ENCODE measurements around the gene FLCN. TPM values are rescaled to one million over a fixed set of nuclear protein-coding genes. Genes with fewer than 3 reads are reported as not detected.
"Not testable (repeated sequence)": the region's sequence is repeated elsewhere in the genome, so short reads cannot be mapped to it uniquely, and the experiment has no call there.

The FLCN gene
- total RNA-seq, 1 donor from 2014 or later: 44.4 TPM

GRCh38 chr17:17186551-17187505 is 50.1 kb downstream of the FLCN start:
- intact Hi-C loops (cut with micrococcal nuclease): no loop called here

GRCh38 chr17:17186051-17186450 is 50.9 kb downstream of the FLCN start:
- intact Hi-C loops (cut with micrococcal nuclease): no loop called here

GRCh38 chr17:17184985-17185757 is 51.8 kb downstream of the FLCN start:
- intact Hi-C loops (cut with micrococcal nuclease): not testable (repeated sequence)

- intact Hi-C loops (cut with micrococcal nuclease): no loop called here
These were observed 53.2 kb downstream of the FLCN start for GRCh38 chr17:17183744-17184143.

- intact Hi-C loops (cut with micrococcal nuclease): no loop called here
These were observed 54.3 kb downstream of the FLCN start for GRCh38 chr17:17182598-17183136.

- intact Hi-C loops (cut with micrococcal nuclease): no loop called here
These were observed 55.0 kb downstream of the FLCN start for GRCh38 chr17:17181666-17182597.

- intact Hi-C loops (cut with micrococcal nuclease): no loop called here
These were observed 56.0 kb downstream of the FLCN start for GRCh38 chr17:17180741-17181525.

GRCh38 chr17:17180141-17180603 is 56.8 kb downstream of the FLCN start:
- intact Hi-C loops (cut with micrococcal nuclease): no loop called here

- intact Hi-C loops (cut with micrococcal nuclease): loop anchor here (5.0 to 10.0 kb wide), 2 partner anchors 125 to 962 kb away; partner anchors contain the start of genes NCOR1, NT5M and PIGL
These were observed 57.6 kb downstream of the FLCN start for GRCh38 chr17:17179371-17179827.

- intact Hi-C loops (cut with micrococcal nuclease): loop anchor here (5.0 to 10.0 kb wide), 2 partner anchors 128 to 960 kb away; partner anchors contain the start of genes NCOR1, NT5M and PIGL
These were observed 59.8 kb downstream of the FLCN start for GRCh38 chr17:17177176-17177575.

- intact Hi-C loops (cut with micrococcal nuclease): loop anchor here (5.0 to 10.0 kb wide), 2 partner anchors 128 to 959 kb away; partner anchors contain the start of genes NCOR1, NT5M and PIGL
These were observed 60.6 kb downstream of the FLCN start for GRCh38 chr17:17176341-17176740.

- intact Hi-C loops (cut with micrococcal nuclease): loop anchor here (5.0 to 10.0 kb wide), 2 partner anchors 129 to 959 kb away; partner anchors contain the start of genes NCOR1, NT5M and PIGL
These were observed 61.1 kb downstream of the FLCN start for GRCh38 chr17:17175917-17176316.

- intact Hi-C loops (cut with micrococcal nuclease): loop anchor here (5.0 to 10.0 kb wide), 2 partner anchors 129 to 958 kb away; partner anchors contain the start of genes NCOR1, NT5M and PIGL
These were observed 61.6 kb downstream of the FLCN start for GRCh38 chr17:17175340-17175739.

- intact Hi-C loops (cut with micrococcal nuclease): loop anchor here (10.0 kb wide), 1 partner anchor 131 kb away; the partner anchor contains the start of gene NT5M
These were observed 63.0 kb downstream of the FLCN start for GRCh38 chr17:17173921-17174320.

- intact Hi-C loops (cut with micrococcal nuclease): loop anchor here (10.0 kb wide), 1 partner anchor 132 kb away; the partner anchor contains the start of gene NT5M
These were observed 64.0 kb downstream of the FLCN start for GRCh38 chr17:17172990-17173389.

- intact Hi-C loops (cut with micrococcal nuclease): loop anchor here (10.0 kb wide), 1 partner anchor 133 kb away; the partner anchor contains the start of gene NT5M
These were observed 64.7 kb downstream of the FLCN start for GRCh38 chr17:17172001-17172939.

- intact Hi-C loops (cut with micrococcal nuclease): loop anchor here (10.0 kb wide), 1 partner anchor 134 kb away; the partner anchor contains the start of gene NT5M
These were observed 65.8 kb downstream of the FLCN start for GRCh38 chr17:17171186-17171585.

Measured in T-helper 2 cell treated with Interferon-gamma antibody and Interleukin-4, amounts not matched to agents 100 ng/mL and 5 ng/mL, for 36 hours (primary cell).